ENCODE measurements around the gene TRIO. TPM values are rescaled to one million over a fixed set of nuclear protein-coding genes. Genes with fewer than 3 reads are reported as not detected.

The TRIO gene
- polyA plus RNA-seq, 3 donors = 1.7 to 45.8 (median 2.1) TPM

GRCh38 chr5:14172149-14172795, 29.1 kb downstream of the TRIO start:
- WGBS (ENCODE audit: insufficient coverage) = 100% methylated on average over 1 of the region's 5 CpGs
- Histone ChIP-seq H3K4me3 (replicated peaks in 1 of 3; ENCODE audit: low read depth in 2 of 3, low read length in 3 of 3) (peak overlapping the region in 1 of 3 experiments; percentile 28), H3K4me1 (ENCODE audit: control insufficient read depth in 1 of 2, insufficient read depth in 2 of 2, low read length in 2 of 2) (peaks cover 68 to 83% of the 10 kb centered on the region in 2 donors), H3K4me2 (replicated peaks; ENCODE audit: extremely low read depth, low read length, poor library complexity, severe bottlenecking) (peak overlapping the region; percentile 40), H3K27ac (ENCODE audit: low read depth in 1 of 2, low read length in 2 of 2) (peak overlapping the region in 1 of 2 donors; percentile 60), H4K20me1 (ENCODE audit: insufficient read depth, low read length) (peaks cover 72% of the 10 kb centered on the region), H3K36me3 (replicated peaks in 1 of 2; ENCODE audit: control insufficient read depth in 1 of 2, insufficient read depth in 2 of 2, low read length in 2 of 2) (no peaks in the 10 kb centered on the region), H3K9ac (ENCODE audit: insufficient read depth, low read length, poor library complexity, severe bottlenecking) (no peak overlapping the region), H3K79me2 (ENCODE audit: insufficient read depth, low read length) (peaks cover 91% of the 10 kb centered on the region), H2AFZ (ENCODE audit: insufficient read depth, low read depth, low read length, poor library complexity, severe bottlenecking) (no peak overlapping the region), H3K9me3 (replicated peaks in 1 of 2; ENCODE audit: control insufficient read depth in 1 of 2, insufficient read depth in 1 of 2, low read length in 2 of 2) (no peaks in the 10 kb centered on the region), H3K27me3 (ENCODE audit: control insufficient read depth in 2 of 2, insufficient read depth in 2 of 2, low read length in 2 of 2) (no peaks in the 10 kb centered on the region)
- Mint-ChIP-seq H3K4me3 (peak overlapping the region in 1 of 2 donors; percentile 21), H3K9me3 (no peaks in the 10 kb centered on the region), H3K36me3 (no peaks in the 10 kb centered on the region), H3K27me3 (ENCODE audit: low read depth in 3 of 3) (no peaks in the 10 kb centered on the region), H3K4me1 (peaks cover 77% of the 10 kb centered on the region), H3K27ac (peak overlapping the region in 6 of 7 donors; percentile 14 to 68 (median 56))
- no peak for DNase-seq
- TF ChIP-seq CTCF (IDR thresholded peaks at IDR 0.05) = no peak
- intact Hi-C loops (cut with micrococcal nuclease) = no loop called here

DNA sequence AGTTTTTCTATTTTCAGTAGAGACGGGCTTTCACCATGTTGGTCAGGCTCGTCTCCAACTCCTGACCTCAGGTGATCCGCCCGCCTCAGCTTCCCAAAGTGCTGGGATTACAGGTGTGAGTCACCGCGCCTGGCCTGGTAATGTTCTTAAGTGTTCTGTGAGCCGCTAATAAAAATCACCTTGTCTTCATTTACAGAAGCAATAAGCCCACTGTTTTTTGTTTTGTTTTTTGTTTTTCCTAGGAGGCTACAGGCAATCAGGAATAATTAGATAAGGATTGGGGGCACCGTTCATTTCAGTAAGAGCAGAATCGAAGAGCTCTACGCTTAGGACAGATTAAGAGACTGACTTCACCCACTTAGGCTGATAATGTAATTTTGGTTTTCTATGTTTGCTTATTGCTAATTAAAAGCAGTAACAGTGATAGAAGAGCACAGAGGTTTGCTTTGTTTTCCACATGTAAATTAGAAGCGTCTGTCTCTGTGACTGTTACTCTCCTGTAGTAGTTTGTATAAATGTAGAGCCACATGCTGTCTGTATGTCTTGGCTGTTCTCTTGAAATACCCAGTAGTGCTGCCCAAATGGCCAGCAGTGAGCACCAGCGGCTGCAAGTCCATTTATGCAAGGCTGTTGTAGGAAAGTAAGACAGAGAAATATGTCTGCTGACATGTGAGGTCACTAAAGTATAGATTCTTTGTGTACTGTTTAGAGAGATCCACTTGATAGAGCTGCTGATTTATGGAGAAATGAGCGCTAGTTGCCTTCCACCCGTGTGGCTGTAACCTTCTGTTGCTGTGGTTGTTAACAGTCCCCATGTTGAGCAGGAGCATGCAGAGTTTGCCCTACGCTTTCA, 30.5 kb downstream of the TRIO start:
- DNase-seq = no peak
- H2AFZ ChIP-seq (ENCODE audit: insufficient read depth, low read depth, low read length, poor library complexity, severe bottlenecking) = no peak overlapping the region
- Mint-ChIP-seq H3K4me3 (peak overlapping the region; percentile 56 to 78), H3K27me3 (ENCODE audit: low read depth in 3 of 3) (no peaks in the 10 kb centered on the region), H3K4me1 (peaks cover 67% of the 10 kb centered on the region), H3K36me3 (no peaks in the 10 kb centered on the region), H3K27ac (peak overlapping the region; percentile 41 to 88 (median 76)), H3K9me3 (no peaks in the 10 kb centered on the region)
- peaks cover 56 to 70% of the 10 kb centered on the region in 2 donors for H3K4me1 ChIP-seq (ENCODE audit: control insufficient read depth in 1 of 2, insufficient read depth in 2 of 2, low read length in 2 of 2)
- H4K20me1 ChIP-seq (ENCODE audit: insufficient read depth, low read length) = peaks cover 82% of the 10 kb centered on the region
- peaks cover 92% of the 10 kb centered on the region for H3K79me2 ChIP-seq (ENCODE audit: insufficient read depth, low read length)
- H3K27me3 ChIP-seq (ENCODE audit: control insufficient read depth in 2 of 2, insufficient read depth in 2 of 2, low read length in 2 of 2) = no peaks in the 10 kb centered on the region
- H3K9ac ChIP-seq (ENCODE audit: insufficient read depth, low read length, poor library complexity, severe bottlenecking) = no peak overlapping the region
- no peaks in the 10 kb centered on the region for H3K9me3 ChIP-seq (replicated peaks in 1 of 2; ENCODE audit: control insufficient read depth in 1 of 2, insufficient read depth in 1 of 2, low read length in 2 of 2)
- no peaks in the 10 kb centered on the region for H3K36me3 ChIP-seq (replicated peaks in 1 of 2; ENCODE audit: control insufficient read depth in 1 of 2, insufficient read depth in 2 of 2, low read length in 2 of 2)
- no peak for TF ChIP-seq CTCF (IDR thresholded peaks at IDR 0.05)
- WGBS (ENCODE audit: insufficient coverage) = 63% methylated on average over 11 of the region's 15 CpGs
- H3K27ac ChIP-seq (ENCODE audit: low read depth in 1 of 2, low read length in 2 of 2) = peak overlapping the region; percentile 10 to 73
- intact Hi-C loops (cut with micrococcal nuclease) = no loop called here
- H3K4me2 ChIP-seq (replicated peaks; ENCODE audit: extremely low read depth, low read length, poor library complexity, severe bottlenecking) = peak overlapping the region; percentile 68
- H3K4me3 ChIP-seq (replicated peaks in 1 of 3; ENCODE audit: low read depth in 2 of 3, low read length in 3 of 3) = peak overlapping the region; percentile 0 to 55 (median 40)

All from CD14-positive monocyte (primary cell).